GM19328 (cell line): ENCODE measurements around the gene CARD8.
A peak's percentile ranks its signal among the peaks of the same experiment; 100 is the strongest.
"Not testable (repeated sequence)": the region's sequence is repeated elsewhere in the genome, so short reads cannot be mapped to it uniquely, and the experiment has no call there.

ENCODE experiments used
- ATAC-seq: cut with Tn5 transposase; IDR thresholded peaks from one replicate; pipeline ENCODE4 v1.9.1; 2021; ENCODE audit warnings: mild to moderate bottlenecking, moderate library complexity; ENCODE audit not compliant: unreplicated experiment

CARD8 gene

GRCh38 chr19:48255376-48256303, at the start of gene CARD8:
Gene CARD8 (minus strand): TSS chr19:48255912. CDS start chr19:48241020, 14,892 bp downstream.
- ATAC-seq = peak; percentile 48

GRCh38 chr19:48303866-48304265, 48.2 kb upstream of the CARD8 start:
- ATAC-seq = no peak

- no peak for ATAC-seq
Observed at GRCh38 chr19:48303367-48303766, 47.7 kb upstream of the CARD8 start.

GRCh38 chr19:48302600-48302959, 46.9 kb upstream of the CARD8 start:
- no peak for ATAC-seq

GRCh38 chr19:48301886-48302599, 46.3 kb upstream of the CARD8 start:
- no peak for ATAC-seq

GRCh38 chr19:48297975-48298374, 42.3 kb upstream of the CARD8 start:
- no peak for ATAC-seq

GRCh38 chr19:48296963-48297734, 41.4 kb upstream of the CARD8 start:
- no peak for ATAC-seq

GRCh38 chr19:48295458-48295857, 39.7 kb upstream of the CARD8 start:
- no peak for ATAC-seq

- no peak for ATAC-seq
Observed at GRCh38 chr19:48292798-48293197, 37.1 kb upstream of the CARD8 start.

- ATAC-seq = not testable (repeated sequence)
Observed at GRCh38 chr19:48291489-48291815, 35.7 kb upstream of the CARD8 start.

GRCh38 chr19:48290771-48291488, 35.2 kb upstream of the CARD8 start:
- no peak for ATAC-seq

- ATAC-seq = no peak
Observed at GRCh38 chr19:48290401-48290770, 34.7 kb upstream of the CARD8 start.

GRCh38 chr19:48287748-48288147, 32.0 kb upstream of the CARD8 start:
- ATAC-seq = no peak

- ATAC-seq = no peak
Observed at GRCh38 chr19:48284896-48285295, 29.2 kb upstream of the CARD8 start.

- no peak for ATAC-seq
Observed at GRCh38 chr19:48283908-48284307, 28.2 kb upstream of the CARD8 start.

GRCh38 chr19:48279747-48280146, 24.0 kb upstream of the CARD8 start:
- ATAC-seq = no peak

- no peak for ATAC-seq
Observed at GRCh38 chr19:48274938-48275337, 19.2 kb upstream of the CARD8 start.

GRCh38 chr19:48274173-48274572, 18.5 kb upstream of the CARD8 start:
- no peak for ATAC-seq

- ATAC-seq = no peak
Observed at GRCh38 chr19:48271531-48272151, 15.9 kb upstream of the CARD8 start.

GRCh38 chr19:48269617-48270026, 13.9 kb upstream of the CARD8 start:
- ATAC-seq = not testable (repeated sequence)
